GM23248 (cell line): ENCODE measurements around the gene NVL.

ENCODE experiments used
- EZH2 ChIP-seq: fragments of 200-600 bp; sonication (generic); IDR thresholded peaks from 2 replicates; pipeline ENCODE4 v1.6.1; 2018; ENCODE audit warnings: antibody characterized with exemption, mild to moderate bottlenecking; ENCODE audit not compliant: insufficient read depth, poor library complexity, severe bottlenecking
- EZH2phosphoT487 ChIP-seq: fragments of 200-600 bp; sonication (generic); IDR thresholded peaks from 2 replicates; pipeline ENCODE4 v1.6.1; 2018; ENCODE audit warnings: antibody characterized with exemption, moderate library complexity, mild to moderate bottlenecking, low read depth; ENCODE audit not compliant: insufficient read depth

- no peak for TF ChIP-seq EZH2
- TF ChIP-seq EZH2phosphoT487: no peak
These were observed 151.1 kb downstream of the NVL start for GRCh38 chr1:224178894-224179293.
